ENCODE results near the gene R3HCC1L.

DNA sequence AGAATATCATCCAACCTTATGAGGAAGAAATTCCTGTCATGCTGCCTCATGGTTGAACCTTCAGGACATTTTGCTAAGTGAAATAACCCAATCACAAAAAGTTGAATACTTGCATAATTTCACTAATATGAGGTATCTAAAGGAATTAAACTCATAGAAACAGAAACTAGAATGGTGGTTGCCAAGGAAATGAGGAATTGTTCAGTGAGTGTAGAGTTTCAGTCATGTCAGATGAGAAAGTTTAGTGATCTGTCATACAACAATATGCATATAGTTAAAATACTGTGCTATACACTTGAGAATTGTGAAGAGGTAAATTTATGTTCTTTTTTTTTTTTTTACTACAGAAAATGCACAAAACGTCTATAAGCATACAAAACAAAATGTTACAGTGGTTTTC, 60.7 kb downstream of the R3HCC1L start:
- TF ChIP-seq, protein P1, sequence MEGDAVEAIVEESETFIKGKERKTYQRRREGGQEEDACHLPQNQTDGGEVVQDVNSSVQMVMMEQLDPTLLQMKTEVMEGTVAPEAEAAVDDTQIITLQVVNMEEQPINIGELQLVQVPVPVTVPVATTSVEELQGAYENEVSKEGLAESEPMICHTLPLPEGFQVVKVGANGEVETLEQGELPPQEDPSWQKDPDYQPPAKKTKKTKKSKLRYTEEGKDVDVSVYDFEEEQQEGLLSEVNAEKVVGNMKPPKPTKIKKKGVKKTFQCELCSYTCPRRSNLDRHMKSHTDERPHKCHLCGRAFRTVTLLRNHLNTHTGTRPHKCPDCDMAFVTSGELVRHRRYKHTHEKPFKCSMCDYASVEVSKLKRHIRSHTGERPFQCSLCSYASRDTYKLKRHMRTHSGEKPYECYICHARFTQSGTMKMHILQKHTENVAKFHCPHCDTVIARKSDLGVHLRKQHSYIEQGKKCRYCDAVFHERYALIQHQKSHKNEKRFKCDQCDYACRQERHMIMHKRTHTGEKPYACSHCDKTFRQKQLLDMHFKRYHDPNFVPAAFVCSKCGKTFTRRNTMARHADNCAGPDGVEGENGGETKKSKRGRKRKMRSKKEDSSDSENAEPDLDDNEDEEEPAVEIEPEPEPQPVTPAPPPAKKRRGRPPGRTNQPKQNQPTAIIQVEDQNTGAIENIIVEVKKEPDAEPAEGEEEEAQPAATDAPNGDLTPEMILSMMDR (IDR thresholded peaks at IDR 0.05) = no peak
- no peak for TF ChIP-seq POLR2A (IDR thresholded peaks at IDR 0.05)
